M059J (cell line): ENCODE results near the gene ALDH18A1. TPM values are rescaled to one million over a fixed set of nuclear protein-coding genes. Genes with fewer than 3 reads are reported as not detected.
"Not testable (repeated sequence)": the region's sequence is repeated elsewhere in the genome, so short reads cannot be mapped to it uniquely, and the experiment has no call there.

Experiments
- DNase-seq: peaks from one replicate; pipeline ENCODE4 v3.0.0-alpha.2; 2012; ENCODE audit warnings: low read depth
- total RNA-seq: library from RNA; depleted of rRNA; stranded (reverse); fragments of >200 nt; shearing (Covaris generic); gene quantifications from 2 replicates; pipeline ENCODE4 v1.2.3, GENCODE V29; 2014; rRNA removed

ALDH18A1 gene
- total RNA-seq: 79.4 and 114 TPM in 2 replicates

DNA sequence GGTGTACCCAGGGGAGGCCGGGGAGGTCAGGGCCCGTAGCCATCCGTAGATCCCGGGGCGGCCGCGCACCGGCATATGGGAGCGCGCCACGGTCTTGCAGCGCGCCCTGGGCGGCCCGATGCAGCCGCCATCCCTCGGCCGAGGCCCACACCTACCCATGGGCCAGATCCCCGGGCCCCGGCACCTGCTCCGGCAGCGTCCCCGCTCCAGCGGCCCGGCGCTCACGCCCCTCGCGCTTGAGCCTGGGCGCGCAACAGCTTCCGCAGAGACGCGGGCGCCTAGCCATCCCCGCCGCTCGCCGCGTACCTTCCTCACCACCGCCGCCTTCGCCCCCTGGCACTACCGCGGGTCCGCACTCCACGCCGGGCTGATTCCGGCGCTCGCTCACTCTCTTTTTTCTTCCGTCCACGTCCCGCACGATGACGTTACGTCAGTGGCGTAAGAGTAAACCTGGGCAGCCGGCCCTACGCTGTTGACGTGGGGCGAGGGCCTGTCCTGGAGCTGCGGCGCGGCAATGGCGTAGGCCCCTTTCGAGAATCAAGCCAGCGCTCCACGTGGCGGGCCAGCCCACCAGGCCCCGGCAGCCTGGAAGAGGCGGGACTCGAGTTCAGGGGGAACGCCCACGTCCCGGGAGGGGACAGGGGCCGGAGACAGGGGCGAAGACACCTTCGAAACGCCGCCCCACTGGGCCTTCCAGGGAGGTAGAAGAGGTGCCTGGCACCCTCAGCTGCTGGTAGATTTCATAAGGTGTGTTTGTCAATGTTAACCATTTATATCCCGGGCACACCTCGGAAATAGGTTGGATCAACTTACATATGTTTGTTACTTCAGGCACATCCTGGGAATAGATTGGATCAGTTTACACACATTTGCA, at the start of gene ALDH18A1:
ALDH18A1 (minus strand) TSS at position 421 of the 874 bp plus-strand sequence. CDS start 3,334 bp downstream, outside the sequence.
- peak; percentile 87 for DNase-seq

DNA sequence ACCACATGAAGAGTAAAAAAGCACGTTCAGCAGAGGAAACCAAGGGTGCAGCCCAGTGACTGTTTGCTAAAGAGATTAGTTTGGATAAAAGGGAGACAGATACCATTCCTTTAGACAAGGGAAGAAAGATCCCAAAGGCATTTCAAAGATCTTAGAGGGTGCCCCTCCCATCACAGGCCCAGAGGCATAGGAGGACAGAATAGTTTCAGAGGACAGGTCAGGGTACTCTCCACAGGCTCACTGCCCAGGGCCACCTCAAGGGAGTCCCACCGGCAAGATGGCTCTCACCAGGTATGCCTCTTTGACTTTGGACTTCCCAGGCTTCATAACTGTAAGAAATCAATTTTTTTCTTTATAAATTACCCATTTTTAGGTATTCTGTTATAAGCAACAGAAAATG, 41.9 kb upstream of the ALDH18A1 start:
- DNase-seq: no peak

DNA sequence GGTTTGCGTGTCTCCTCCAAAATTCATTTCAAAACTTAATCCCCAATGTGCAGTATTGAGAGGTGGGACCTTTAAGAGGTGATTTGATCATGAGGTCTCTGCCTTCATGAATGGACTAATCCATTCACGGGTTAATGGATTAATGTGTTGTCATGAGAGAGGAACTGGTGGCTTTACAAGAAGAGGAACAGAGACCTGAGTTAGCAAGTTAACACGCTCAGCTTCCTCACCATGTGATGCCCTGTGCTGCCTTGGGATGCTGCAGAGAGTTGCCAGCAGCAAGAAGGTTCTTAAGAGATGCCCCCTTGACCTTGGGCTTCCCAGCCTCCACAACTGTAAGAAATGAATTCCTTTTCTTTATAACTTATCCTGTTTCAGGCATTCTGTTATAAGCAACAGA, 40.9 kb upstream of the ALDH18A1 start:
- DNase-seq: no peak

DNA sequence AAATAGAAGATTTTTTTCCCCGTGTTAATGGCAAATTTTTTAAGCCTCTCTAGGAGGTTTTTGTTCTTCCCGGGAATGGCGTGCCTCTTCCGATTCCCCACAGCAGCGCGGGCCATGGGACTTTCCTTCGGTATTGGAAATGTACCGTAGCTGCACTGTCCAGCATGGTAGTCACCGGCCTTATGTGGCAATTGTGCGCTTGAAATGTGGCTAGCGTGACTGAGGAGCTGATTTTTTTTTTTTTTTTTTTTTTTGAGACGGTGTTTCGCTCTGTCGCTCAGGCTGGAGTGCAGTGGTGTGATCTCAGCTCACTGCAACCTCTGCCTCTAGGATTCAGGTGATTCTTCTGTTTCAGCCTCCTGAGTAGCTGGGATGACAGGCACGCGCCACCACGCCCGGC, 38.2 kb upstream of the ALDH18A1 start:
- DNase-seq: no peak

DNA sequence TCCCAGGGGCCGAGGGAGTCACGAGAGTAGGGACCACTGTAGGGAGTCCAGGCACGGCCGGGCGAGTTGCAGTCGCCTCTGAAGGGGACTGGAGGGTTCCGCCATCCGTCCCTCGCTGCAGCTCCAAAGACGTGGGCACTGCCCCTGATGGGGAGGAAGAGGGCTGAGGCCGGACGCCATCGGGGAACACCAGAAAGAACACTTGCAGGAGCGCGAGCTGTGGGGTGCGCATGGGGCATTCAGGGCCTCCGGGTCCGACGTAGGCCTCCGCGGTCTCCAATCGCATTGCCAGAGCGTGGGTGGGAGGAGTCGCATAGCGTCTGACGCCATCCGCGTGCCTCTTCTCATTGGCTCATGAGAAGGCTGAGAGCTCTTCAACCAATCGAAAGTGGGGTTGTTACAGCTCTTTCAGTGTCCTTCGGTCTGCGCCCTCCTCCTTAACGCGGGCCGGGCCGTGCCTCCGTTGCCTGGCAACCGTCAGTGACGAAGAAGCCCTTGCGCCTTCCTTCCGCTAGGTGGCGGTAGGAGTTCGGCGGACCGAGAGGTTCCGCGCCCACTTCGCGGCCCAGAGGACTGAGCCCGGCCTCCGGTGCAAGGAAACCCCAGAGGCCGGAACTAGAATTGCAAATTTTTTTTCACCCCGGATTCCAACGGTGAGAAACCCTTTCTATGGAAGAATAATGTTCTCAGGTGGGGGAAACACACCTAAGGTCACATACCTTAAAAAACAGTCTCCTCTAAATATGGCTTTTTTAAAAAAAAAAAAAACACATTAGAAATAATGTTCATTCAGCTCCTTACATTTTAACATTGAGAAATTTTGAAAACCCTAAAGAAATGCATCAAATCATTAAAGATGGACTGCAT, 37.4 kb upstream of the ALDH18A1 start, which contains the start of gene TCTN3:
TCTN3 (minus strand) TSS at position 260 of the 867 bp plus-strand sequence; CDS start at position 232, 28 bp downstream.
- DNase-seq: peak; percentile 100

DNA sequence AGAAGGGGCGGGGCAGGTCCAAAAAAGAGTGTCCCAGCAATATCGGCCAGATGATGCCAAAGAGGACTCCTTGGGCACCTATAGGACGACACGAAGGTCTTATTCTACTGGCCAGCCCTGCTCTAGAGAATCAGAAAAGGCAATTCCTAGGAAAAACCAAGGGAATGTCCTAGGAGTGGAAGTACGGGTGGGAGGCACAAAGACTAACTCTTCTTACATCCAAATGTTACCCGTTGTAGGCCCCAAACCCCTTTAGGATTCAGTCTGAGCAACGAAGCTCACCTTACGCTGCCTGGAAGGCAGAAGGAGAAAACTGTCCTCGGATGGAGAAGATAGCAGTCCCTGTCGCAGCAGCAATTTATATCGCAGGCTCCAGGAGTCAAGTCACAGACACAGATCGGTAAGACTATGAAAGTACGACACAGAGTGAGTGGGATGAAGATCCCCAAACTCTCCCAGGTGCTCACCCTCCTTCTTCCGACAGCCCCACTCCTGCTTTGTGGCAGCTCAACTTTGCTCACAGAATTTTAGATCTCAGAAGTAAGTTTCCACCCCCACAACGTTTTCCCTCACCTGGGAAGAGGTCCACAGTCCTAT, 36.7 kb upstream of the ALDH18A1 start:
- DNase-seq: peak; percentile 1

DNA sequence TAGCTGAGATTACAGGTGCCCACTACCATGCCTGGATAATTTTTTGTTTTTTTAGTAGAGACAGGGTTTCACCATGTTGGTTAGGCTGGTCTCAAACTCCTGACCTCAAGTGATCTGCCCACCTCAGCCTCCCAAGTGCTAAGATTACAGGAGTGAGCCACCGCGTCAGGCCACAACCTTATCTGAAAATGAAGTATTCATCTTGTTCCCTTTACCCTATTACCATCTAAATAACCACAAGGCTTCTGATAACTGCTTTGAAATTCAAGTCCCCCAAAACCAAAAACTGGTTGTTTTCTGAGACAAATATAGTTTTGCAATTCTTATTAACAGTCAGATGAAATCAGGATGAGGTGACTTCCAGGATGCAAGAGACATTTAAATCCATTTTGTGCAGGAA, 34.8 kb upstream of the ALDH18A1 start:
- DNase-seq: no peak

DNA sequence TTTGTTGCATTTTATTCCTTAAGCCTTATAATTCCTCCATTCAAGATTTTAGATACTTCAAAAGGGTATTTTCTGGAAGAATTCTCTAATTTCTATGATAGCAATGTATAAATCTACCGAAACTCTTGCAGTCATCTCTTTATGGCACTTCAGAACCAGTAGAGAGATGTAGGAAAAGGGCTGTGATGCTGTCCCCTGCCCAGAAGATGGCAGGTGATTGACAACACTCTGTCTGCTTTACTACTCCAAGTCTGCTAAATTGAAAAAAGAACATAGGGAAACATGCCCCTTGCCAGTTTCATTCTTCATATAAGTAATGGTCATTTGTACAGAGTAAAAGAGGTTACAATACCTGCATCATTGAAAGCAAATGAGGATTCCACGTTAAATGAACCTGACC, 32.1 kb upstream of the ALDH18A1 start:
- no peak for DNase-seq

DNA sequence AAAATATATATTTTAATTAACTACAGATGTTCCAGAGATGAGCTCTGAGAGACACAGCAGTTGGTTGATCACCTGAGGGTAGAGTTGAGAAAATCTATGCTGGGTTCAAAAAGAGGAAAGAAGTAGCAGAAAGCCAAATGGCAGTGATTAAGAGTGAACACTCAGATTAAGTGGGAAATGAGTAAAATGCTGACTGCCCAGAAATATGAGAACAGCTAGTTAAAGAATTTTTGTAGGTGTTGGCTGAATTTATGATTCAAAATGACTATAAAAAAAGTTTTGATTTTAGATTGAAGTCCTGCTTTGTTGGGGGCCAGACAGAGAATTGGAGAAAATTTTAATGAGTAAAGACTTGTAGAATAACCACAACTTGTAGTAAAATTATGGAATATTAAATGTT, 27.5 kb upstream of the ALDH18A1 start:
- no peak for DNase-seq

DNA sequence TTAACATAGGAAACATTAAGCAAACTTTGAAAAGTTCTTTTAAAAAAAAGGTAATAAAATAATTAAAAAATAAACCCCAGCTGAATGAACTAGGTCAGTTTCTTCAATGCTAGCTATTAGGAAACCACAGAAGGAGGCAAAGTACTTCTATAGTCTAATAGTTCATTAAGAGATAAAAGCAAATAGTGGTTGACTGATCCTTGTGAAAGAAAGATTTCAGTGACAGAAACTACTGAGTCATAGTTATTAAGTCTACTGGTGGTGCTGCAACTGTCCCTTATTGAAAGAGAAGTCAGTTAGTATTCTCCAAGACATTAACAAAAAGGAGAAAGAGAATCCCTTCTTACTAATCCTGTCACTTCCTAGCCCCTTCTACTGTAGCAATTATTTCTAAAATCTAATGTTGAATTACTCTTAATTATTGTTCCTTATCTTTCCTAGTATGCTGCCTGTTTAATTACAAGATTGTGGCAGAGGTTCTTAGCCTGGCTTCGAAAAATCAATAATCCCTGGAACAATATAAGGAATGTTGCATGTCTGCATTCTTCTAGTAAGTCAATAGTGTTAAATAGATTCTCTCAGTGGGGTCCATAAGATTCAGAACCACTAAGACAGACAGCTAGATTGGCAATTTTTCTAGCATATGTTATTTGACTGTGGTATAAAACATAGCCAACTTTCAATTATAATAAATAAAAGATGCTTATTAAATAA, 19.0 kb upstream of the ALDH18A1 start:
- DNase-seq: no peak

DNA sequence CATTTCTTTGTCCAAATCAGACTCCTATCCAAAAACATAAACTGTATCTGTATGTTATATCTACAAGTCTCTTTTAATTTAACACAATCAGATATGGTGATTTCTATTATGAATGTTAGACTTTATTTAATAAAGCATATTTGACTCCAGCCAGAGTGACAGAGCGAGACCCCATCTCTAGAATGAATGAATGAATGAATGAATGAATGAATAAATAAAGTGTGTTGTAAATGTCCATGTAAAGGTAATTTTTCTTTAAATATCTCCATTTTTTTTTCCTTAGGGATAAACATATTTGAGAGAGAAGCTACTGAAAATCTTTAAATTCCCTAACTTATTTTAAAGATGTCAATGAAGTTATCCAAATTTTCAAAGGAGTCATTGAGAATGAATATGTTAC, 18.1 kb upstream of the ALDH18A1 start:
- DNase-seq: no peak

DNA sequence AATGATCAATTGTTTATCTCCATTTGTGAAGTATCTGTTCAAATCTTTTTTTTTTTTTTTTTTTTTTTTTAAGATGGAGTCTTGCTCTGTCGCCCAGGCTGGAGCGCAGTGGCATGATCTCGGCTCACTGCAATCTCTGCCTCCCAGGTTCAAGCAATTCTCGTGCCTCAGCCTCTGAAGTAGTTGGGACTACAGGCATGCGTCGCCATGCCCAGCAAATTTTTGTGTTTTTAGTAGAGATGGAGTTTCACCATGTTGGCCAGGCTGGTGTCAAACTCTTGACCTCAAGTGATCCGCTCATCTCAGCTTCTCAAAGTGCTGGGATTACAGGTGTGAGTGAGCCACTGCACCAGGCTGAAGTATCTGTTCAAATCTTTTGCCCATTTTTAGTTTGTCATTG, 16.1 kb upstream of the ALDH18A1 start:
- DNase-seq: not testable (repeated sequence)

DNA sequence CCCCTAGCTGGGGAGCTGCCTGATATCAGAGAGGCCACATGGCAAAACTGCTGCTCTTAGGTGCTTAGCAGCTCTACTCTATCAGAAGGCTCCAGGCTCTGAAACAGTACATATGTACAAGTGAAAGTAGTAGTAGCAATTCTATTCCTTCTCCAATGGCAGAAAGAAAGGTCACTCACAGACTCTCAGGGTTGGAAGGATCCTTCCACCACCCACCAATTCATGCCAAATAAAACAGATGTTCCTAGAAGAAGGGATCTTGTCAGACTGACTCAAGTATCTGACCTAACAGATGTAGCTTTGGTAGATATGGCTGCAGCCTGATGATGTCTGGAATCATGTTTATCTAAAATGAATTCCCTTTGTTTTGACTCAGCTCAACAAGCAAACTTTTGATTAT, 8.0 kb upstream of the ALDH18A1 start:
- DNase-seq: no peak

DNA sequence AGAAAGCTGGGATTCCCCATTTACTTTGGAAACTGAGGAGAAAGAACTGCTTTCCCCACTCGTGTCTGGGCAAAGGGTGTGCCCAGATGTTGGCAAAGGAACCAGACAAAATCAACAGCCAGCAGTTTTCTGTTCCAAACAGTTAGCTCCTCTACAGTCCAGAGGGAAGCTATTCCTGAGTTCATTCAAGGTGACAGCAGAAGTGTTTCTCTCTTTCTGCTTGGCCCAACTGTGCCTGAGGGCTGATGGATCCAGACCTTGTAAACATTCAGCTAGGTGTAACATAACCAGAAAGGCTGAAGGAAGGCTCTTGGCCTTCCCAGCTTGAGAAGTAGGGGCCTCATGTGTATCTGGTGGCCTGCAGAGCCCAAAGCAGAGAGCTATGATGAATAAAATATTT, 7.0 kb upstream of the ALDH18A1 start:
- no peak for DNase-seq

DNA sequence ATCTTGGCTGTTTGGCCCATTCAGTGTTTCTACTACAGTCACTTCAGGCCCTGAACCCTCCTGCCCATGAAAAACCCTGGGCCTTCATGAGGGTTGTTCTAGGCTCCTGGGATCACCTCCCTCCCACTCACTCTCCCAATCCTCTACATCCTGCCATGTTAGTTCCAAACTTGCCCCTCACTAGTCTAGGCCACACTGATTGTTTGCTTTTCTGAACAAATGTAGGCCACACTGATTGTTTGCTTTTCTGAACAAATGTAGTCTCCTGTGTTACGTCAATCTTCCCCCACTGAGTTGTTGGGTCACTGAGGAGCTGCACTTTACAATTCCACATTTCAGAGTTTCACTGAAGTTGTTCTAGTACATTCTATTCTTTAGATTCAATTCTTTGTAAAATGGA, 5.3 kb upstream of the ALDH18A1 start:
- no peak for DNase-seq

DNA sequence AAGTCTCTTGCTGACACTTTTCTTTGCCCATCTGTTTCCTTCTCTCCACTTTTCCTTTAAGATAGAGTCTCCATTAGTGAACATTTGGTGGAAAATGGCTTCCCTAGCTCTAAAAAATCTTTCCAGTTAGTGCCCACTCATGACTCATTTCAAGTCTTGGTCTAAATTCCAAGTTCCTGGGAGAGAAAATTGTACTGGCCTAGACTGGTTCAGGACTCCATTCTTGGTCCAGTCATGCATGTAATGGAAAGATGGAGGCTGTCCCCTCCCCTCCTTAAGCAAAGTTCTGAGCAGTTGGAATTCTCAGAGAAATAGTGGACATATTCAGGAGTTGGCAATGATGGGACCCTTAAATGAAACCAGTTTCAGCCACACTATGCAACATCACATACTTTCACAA, 3.8 kb upstream of the ALDH18A1 start:
- DNase-seq: peak; percentile 67

DNA sequence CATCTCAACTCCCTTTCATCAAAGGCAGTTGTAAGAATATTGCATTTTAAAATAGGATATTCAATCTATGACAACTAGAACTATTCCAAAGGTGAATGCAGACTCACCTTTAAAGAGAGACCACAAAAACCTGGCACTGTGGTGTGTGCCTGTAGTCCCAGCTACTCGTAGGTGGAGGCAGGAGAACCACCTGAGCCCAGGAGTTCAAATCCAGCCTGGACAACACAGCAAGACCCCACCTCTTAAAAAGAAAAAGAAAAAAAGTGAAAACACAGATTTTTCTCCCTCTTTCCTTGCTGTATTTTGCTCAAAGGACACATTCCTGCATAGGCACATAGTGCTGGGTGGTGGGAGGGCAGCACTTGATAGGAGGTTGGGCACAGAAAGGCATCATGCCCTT, 739 bp upstream of the ALDH18A1 start:
- DNase-seq: no peak

DNA sequence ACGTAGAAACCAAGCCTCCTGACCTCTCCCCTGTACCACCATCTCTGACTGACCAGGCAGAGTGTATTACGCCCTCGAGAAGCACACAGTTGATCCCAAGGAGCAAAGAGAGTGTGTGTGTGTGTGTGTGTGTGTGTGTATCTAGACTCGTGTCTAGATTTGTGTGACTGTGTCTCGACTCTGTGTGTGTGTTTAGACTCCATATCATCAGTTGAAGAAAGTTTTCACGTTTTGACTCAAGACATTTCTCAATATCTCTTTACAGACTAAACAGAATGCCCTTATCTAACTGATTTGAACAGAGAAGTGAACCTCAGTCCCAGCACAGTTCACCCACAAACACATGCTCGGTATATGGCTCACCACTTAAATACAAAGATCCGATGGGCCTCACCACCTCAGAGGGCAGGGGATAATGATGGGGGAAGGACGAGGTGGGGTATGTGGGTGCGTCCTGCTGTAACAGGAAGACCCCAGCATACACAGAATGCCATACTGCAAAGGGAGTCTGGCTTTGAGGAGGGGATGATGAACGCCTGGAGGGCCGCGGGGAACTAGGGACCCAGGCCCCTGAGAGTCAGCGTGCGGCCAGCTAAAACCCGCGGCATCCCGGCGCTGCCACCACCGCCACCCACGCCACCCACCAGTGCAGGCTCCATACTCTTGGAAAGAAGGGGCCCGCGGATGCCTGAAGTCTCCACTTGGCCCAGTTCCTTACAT, 780 bp downstream of the ALDH18A1 start:
- peak; percentile 26 for DNase-seq

DNA sequence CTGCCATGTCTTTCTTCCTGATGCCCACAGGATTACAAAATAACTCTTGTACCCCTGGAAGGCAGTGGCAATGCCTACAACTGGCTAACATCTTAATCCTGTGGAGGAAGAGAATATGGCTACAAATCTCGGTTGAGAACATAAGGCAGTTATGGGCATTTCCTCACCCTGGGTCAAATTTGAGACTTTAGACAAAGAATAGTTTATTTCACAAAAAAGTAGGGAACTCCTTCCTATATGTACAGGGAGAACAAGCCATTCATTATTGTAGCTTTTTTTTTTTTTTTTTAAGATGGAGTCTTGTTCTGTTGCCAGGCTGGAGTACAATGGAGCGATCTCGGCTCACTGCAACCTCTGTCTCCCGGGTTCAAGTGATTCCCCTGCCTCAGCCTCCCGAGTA, 2.6 kb downstream of the ALDH18A1 start:
- DNase-seq: no peak

DNA sequence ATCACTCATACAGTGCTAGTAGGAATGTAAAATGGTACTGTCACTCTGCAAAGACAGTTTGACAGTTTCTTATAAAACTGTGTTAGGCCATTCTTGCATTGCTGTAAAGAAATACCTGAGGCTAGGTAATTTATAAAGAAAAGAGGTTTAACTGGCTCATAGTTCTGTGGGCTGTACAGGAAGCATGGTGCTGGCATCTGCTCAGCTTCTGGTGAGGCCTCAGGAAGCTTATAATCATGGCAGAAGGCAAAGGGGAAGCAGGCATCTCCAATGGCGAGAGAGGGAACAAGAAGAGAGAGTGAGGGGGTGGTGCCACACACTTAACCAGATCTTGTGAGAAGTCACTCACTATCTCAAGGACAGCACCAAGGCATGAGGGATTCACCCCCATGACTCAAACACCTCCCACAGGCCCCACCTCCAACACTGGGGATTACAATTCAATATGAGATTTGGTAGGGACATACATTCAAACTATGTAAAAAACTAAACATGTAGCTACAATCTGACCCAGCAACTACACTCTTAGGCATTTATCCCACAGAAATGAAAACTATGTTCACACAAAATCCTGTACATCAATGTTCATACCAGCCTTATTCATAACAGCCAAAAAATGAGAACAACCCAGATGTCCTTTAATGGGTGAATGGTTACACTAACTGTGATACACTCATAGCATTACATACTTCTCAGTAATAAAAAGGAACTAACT, 5.0 kb downstream of the ALDH18A1 start:
- DNase-seq: no peak
